Stomach (tissue), 4 donors: ENCODE results near the gene KIRREL3.

Source experiments
- CTCF ChIP-seq, 7 experiments: fragments of 450-650 bp in 4 of 7; fragments of 200-600 bp in 3 of 7; sonication (generic) in 3 of 7; IDR thresholded peaks; one replicate each; pipeline ENCODE4 v1.5.1; 2016 to 2019; ENCODE audit warnings: antibody characterized with exemption in 7 of 7, control low read depth in 2 of 7, mild to moderate bottlenecking in 1 of 7
- POLR2A ChIP-seq, 4 donors: fragments of 450-650 bp; IDR thresholded peaks; one replicate each; pipeline ENCODE4 v1.6.1; 2016; ENCODE audit warnings: antibody characterized with exemption in 4 of 4, control low read depth in 2 of 4, mild to moderate bottlenecking in 1 of 4, moderate library complexity in 1 of 4
- POLR2AphosphoS5 ChIP-seq, 3 donors: sonication (generic); formaldehyde crosslinking; IDR thresholded peaks; one replicate each; pipeline ENCODE4 v1.6.1; 2016; ENCODE audit warnings: antibody characterized with exemption in 3 of 3

- TF ChIP-seq CTCF (IDR thresholded peaks at IDR 0.05) (no peak), POLR2AphosphoS5 (IDR thresholded peaks at IDR 0.05) (no peak), POLR2A (IDR thresholded peaks at IDR 0.05) (no peak)
Measured at GRCh38 chr11:126426106-126426505, 574.5 kb downstream of the KIRREL3 start.
